GM19023 (cell line): ENCODE data around the gene SNX30.

Experiments used
- ATAC-seq: cut with Tn5 transposase; IDR thresholded peaks from one replicate; pipeline ENCODE4 v1.9.1; 2021; ENCODE audit warnings: mild to moderate bottlenecking, moderate library complexity; ENCODE audit not compliant: unreplicated experiment

Gene SNX30

DNA sequence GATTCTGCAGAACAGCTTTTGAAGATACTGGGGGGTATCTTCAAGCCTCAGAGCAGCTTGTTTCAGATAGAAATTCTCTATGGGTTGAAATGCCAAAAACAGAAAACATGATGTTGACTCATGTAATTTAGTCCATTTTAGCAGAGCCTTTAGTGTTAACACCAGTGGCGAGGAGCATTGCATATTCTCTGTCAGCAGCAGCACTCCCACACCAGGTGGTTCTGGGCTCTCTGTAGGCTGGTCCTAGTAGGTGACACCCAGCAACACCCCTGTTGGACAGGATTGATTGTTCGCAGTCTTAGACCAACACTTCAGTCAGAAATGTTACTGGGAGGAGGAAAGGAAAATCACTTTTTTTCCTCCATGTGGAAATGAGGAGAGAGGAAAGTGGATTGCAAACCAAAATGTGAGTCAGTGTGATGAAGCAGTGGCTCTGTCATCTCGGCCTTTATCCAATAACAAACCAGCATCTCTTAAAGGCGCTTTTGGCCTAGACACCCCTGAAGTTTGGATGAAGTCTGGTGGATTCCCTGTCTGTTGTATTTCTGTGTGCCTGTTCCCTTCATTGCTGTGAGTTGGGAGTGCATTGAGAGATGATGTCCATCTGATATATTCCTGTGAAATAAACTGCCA is 123.3 kb downstream of the SNX30 start:
- no peak for ATAC-seq

GRCh38 chr9:112878752-112879151 is 128.2 kb downstream of the SNX30 start:
- no peak for ATAC-seq

DNA sequence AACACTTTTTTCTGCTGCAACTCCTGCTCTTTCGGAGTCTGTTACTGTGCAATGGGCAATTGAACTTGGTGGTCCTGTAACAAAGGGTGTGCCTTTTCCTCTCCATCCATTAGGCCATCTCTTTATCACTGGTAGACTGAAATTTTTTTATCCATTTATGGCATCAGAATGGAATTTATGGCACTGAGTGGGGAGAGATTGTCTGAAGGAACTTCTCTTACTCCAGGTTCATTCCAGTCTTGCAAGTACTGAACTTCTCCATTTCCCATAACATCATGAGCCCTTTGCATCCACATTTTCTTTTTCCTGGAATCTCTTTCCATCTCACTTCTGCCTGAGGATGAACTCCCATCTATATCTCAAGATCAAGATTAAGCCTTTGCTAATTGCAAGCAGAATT is 130.1 kb downstream of the SNX30 start:
- ATAC-seq = no peak

DNA sequence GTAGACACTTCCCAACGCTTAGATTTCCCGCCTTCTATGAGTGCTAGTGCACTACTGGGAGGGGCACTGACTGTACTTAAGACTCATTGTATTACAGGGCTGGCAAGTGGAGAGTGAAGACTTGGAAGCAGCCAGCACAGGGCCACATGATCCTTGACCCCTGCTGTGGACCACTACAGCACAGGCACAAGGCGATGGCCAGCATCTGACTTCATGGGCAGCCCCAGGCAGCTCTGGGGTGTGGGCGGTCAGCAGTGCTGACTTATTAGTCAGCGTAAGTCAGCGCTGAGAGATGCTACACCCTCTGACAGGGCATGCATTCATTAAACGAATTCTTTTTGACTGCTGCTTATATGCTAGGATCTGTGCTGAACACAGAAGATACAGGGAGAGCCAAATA is 130.8 kb downstream of the SNX30 start:
- ATAC-seq = no peak

DNA sequence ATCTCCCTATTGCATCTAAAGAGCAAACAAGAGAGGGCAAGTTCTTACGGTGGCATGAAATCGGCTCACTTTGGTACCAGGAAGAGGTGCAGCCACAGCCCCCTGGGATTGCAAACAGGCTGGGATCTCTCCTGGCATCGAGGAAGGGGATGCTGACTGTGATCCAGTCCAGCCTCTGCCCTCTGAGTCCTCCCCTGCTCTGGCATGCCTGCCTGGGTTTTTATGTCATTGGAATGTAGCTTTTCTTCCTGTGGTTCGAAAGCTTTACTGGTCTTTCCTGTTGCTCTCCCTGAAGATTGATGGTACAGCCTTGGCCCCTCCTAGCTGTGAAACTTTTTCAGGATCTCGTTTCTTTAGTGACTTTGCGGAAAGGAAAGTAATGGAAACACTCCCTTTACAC is 133.5 kb downstream of the SNX30 start:
- ATAC-seq = no peak

GRCh38 chr9:112884721-112885120 is 134.2 kb downstream of the SNX30 start:
- no peak for ATAC-seq

DNA sequence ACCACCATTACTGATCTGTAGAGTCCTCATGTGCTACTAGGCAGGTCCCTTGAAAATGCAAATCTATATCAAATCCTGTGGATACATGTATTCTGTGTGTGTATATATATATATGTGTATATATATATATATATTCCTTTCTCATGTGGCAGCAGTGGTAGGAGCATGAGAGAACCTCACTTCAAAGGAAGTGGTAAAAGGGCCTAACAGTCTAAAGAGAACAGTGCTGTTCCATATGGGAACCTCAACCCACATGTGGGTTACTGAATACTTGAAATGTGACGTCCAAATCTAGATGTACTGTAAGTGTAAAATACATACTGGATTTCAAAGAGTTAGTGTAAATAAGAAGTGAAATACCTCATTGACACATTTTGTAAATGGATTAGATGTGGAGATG is 134.8 kb downstream of the SNX30 start:
- no peak for ATAC-seq

- ATAC-seq = no peak
Measured at GRCh38 chr9:112886351-112886750, 135.8 kb downstream of the SNX30 start.

GRCh38 chr9:112887381-112887780 is 136.8 kb downstream of the SNX30 start:
- no peak for ATAC-seq

DNA sequence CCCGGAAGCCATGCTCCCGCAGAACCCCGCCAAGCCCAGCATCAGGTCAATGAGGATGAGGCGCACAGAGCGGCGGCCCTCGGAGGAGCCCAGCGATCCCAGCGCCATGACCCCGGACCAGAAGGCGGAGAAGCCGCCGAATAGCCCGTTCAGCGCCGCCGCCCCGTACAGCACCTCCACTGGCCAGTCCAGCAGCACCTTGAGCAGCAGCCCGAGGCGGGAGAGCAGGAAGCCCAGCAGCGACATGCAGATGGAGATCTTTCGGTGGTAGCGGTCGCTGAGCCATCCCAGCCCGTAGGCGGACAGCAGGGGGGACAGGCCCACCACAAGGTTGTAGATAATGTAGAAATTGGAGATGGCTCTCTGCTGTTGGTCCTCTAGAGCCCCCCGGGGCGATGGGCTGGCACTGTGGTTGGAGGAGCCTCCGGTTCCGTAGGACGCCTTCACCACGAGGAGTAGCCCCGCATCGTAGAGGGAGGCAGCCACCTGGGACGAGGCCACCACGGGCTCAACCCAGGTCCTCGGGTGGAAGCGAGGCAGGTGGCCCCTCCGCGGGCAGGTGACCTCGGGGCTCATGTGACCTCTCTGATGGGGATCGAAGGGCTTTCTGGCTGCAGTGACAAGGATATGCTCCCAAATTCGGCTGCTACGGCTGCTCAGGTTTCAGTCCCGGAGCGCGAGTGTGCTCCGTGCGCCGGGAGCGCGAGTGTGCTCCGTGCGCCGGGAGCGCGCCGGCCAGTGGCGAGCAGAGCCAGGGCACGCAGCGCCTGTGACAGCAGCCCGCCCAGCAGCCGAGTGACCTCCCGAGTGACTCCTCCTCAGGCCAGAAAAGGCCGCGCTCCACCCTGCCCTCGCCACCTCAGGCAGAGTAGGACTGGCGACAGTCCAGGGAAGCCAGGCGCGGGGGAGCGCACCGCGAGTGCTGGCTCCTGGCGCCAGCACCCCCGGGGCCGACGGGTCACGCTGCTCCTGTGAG is 139.8 kb downstream of the SNX30 start, which contains the start of gene SLC46A2:
TSS of gene SLC46A2 (minus strand) at position 771 of the 976 bp plus-strand sequence. CDS start at position 576, 195 bp downstream.
- no peak for ATAC-seq

DNA sequence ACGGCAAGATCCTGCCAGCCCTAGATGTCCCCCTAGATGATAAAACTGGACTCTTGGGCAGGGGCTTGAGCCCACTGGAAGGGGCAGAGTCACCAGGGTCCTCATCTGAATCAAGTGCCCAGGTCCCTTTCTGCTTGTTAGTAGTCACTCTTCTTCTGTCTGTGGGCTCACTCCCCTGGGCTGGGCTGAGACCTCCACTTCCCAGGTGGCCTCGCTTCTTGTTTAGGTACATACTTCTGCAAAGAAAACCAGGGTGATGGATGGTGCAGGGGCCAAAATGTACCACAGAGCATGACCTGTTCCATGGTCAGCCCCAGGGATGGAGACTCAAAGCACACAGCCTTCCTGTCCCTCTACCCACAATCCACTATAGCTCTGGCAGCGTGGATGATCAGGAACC is 141.0 kb downstream of the SNX30 start:
- ATAC-seq = no peak

DNA sequence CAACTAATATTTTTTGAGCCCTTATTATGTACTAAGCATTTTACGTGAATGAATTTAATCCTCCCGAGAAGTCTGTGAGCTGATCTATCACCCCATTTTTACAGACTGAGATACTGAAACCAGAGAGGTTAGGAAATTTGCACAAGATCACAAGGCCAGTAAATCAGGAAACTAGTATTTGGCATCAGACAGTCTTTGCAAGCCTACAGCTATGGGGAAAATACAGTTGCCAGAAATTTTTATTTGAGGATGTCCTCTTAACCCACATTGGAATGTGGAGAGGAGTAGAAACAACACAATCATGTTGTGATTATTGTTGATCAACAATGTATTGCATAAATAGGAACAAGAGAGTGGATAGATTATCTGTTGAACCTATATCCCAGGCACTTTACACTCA is 142.4 kb downstream of the SNX30 start:
- ATAC-seq = no peak

GRCh38 chr9:112894041-112894440 is 143.5 kb downstream of the SNX30 start:
- ATAC-seq = no peak

- ATAC-seq = no peak
Measured at GRCh38 chr9:112894699-112895098, 144.1 kb downstream of the SNX30 start.

- no peak for ATAC-seq
Measured at GRCh38 chr9:112896131-112896530, 145.6 kb downstream of the SNX30 start.

- ATAC-seq = no peak
Measured at GRCh38 chr9:112898872-112899311, 148.3 kb downstream of the SNX30 start.

GRCh38 chr9:112900488-112900887 is 149.9 kb downstream of the SNX30 start:
- ATAC-seq = no peak

- no peak for ATAC-seq
Measured at GRCh38 chr9:112900901-112901300, 150.3 kb downstream of the SNX30 start.

DNA sequence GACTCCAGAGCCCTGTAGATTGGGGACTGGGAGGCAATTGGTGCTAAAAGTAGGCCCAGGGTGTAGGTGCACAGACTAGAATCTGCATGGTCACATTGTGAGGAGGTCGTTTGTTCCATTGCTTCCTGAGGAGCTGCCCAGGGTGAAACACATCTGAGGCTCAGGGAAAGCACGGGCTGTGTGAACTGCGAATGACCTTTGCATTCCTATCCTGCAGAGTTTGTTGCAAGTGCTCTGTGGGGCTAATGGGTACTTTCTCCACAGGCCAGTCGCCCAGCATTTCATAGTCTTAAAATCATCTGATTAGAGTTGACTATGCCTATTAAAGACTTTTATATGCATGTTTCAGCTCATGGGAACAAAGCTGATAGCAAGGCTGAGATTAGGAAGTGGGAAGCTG is 154.5 kb downstream of the SNX30 start:
- no peak for ATAC-seq

- no peak for ATAC-seq
Measured at GRCh38 chr9:112911736-112912135, 161.2 kb downstream of the SNX30 start.

GRCh38 chr9:112912636-112913035 is 162.1 kb downstream of the SNX30 start:
- no peak for ATAC-seq

DNA sequence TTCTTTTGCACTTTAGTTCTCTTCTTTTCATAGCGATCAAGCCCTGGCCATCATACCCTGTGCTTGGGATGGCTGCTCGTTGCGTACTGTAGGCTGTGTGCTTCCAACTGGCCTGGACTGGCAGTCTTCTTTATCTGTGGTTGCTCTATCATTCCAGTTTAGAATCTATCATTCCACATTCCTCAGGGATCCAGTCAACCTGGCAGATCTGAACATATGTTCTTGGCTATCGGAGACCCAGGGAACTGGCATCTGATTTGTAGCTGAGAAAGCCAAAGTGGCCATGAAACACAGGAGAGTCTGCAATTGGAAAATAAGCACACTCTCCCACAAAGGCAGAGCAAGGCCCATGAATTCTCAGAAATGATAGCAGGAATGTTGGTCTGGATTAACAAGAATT is 162.8 kb downstream of the SNX30 start:
- ATAC-seq = no peak
